ENCODE results near the gene PACSIN2. TPM values are rescaled to one million over a fixed set of nuclear protein-coding genes. Genes with fewer than 3 reads are reported as not detected.

PACSIN2 gene
- total and polyA plus RNA-seq, 10 of the 15 experiments (the other 5 are each of a cell fraction or from before 2014, with no cell fraction given): 0.93 to 78.7 (median 46.8) TPM

DNA sequence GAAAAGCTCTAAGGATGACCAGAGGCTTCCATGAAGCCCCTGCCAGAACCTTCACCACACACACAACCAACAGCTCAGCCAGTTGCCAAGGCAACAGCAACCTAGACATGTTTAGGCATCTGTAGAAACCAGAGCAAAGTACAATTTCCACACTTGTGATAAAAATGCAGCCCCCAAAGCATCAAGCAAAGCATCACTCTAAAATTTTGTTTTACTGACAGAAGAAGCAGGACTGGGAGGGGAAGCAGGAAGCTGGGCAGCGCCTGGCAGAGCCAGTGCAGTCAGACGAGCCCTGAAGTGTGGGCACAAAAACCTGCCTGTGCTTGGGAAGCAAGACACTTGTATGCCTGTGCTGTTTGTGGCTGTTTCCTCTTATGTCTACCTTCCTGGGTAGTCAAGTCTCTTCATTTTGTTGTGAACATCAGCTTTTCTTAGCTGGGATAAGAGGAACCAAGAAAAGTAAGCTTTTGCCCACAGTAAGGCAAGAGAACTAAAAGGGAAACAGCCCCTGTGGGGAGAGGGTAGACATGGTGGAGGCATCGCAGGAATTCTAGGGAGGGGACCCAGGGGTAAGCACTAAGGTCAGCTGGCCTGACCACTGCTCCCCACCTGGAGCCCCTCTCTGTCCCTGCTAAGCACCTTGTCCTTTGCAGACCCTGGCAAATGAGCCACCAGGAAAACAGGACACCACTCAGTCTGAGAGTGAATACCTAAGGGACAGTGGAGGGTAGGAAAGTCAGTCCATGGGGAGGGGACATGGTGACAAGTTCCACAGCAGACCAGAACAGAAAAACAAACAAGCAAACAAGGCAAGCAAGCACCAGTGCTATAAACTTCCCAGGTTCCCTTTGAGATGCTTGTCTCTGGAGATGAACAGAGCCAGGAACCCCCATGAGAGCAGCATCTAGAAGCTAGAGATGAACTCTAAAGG is 13.4 kb downstream of the PACSIN2 start:
- H2AFZ ChIP-seq (ENCODE audit: control insufficient read depth, low read depth, low read length): no peak overlapping the region
- H3K36me3 ChIP-seq (ENCODE audit: control insufficient read depth in 2 of 2, insufficient read depth in 2 of 2, low read length in 1 of 2): 0 out of 4 replicates have a peak, but pooled peaks cover 0 to 3% of the 10 kb centered on the region in 2 experiments
- intact Hi-C loops (cut with micrococcal nuclease; ENCODE audit: unreplicated experiment) (no loop called here), in situ Hi-C loops (cut with MboI) (no loop called here)
- ATAC-seq: peak; percentile 67
- peak; percentile 70 for FAIRE-seq
- peaks cover 96% of the 10 kb centered on the region for H3K79me2 ChIP-seq (ENCODE audit: control insufficient read depth, insufficient read depth, low read length)
- WGBS (ENCODE audit: insufficient coverage, insufficient replicate concordance, low lambda C conversion rate, missing lambda C conversion rate): 0% methylated on average over 3 of the region's 3 CpGs
- ChIA-PET CTCF (interaction anchor here (1.0 to 2.4 kb wide), 7 partner anchors 8 to 145 kb away, joined by 3 to 11 read pairs (median 4); partner anchors contain the start of gene PACSIN2), POLR2A (interaction anchor here (1.1 to 6.1 kb wide), 6 partner anchors 10 to 107 kb away, joined by 3 to 63 read pairs (median 4); partner anchors contain the start of gene PACSIN2), RAD21 (ENCODE audit: unreplicated experiment) (interaction anchor here (1.3 to 2.9 kb wide), 6 partner anchors 11 to 112 kb away, joined by 3 to 17 read pairs (median 6); no protein-coding TSS in a partner anchor), SMC1A (ENCODE audit: uncharacterized antibody, unreplicated experiment) (interaction anchor here (0.6 to 5.5 kb wide), 14 partner anchors 8 to 107 kb away, joined by 3 to 62 read pairs (median 3); partner anchors contain the start of gene PACSIN2)
- H4K20me1 ChIP-seq (ENCODE audit: control insufficient read depth, insufficient read depth): no peaks in the 10 kb centered on the region
- BruUV-seq (replicated peaks): no TSS peak
- peak overlapping the region; percentile 77 for H3K27ac ChIP-seq (ENCODE audit: control insufficient read depth, insufficient read depth)
- peaks cover 73% of the 10 kb centered on the region for H3K4me1 ChIP-seq (ENCODE audit: control insufficient read depth, insufficient read depth, low read length)
- H3K4me2 ChIP-seq (ENCODE audit: control insufficient read depth, insufficient read depth): peak overlapping the region; percentile 53
- peak overlapping the region; percentile 42 for H3K9ac ChIP-seq (ENCODE audit: control insufficient read depth, insufficient read depth, low read length)
- no peak for DNase-seq (ENCODE audit: low read depth, low spot score)
- H3K4me3 ChIP-seq: peak overlapping the region; percentile 22
- H3K27me3 ChIP-seq (replicated peaks in 1 of 2; ENCODE audit: control insufficient read depth in 2 of 2, insufficient read depth in 2 of 2, low read length in 1 of 2): no peaks in the 10 kb centered on the region
- no peaks in the 10 kb centered on the region for H3K9me3 ChIP-seq (replicated peaks; ENCODE audit: control insufficient read depth, insufficient read depth, low read length)
- TF ChIP-seq, protein P1, sequence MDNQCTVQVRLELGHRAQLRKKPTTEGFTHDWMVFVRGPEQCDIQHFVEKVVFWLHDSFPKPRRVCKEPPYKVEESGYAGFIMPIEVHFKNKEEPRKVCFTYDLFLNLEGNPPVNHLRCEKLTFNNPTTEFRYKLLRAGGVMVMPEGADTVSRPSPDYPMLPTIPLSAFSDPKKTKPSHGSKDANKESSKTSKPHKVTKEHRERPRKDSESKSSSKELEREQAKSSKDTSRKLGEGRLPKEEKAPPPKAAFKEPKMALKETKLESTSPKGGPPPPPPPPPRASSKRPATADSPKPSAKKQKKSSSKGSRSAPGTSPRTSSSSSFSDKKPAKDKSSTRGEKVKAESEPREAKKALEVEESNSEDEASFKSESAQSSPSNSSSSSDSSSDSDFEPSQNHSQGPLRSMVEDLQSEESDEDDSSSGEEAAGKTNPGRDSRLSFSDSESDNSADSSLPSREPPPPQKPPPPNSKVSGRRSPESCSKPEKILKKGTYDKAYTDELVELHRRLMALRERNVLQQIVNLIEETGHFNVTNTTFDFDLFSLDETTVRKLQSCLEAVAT (IDR thresholded peaks at IDR 0.05): no peak
- no peak for TF ChIP-seq CREB1 (IDR thresholded peaks at IDR 0.05; ENCODE audit: low read depth)
- TF ChIP-seq ETV6 (conservative IDR thresholded peaks at IDR 0.05 in 1 of 2, IDR thresholded peaks at IDR 0.05 in 1 of 2; ENCODE audit: borderline replicate concordance in 1 of 2, low read depth in 1 of 2): 0 out of 4 replicates have a peak, but pooled peaks of 1 of the 2 experiments have one; percentile 15
- TF ChIP-seq CBX5 (IDR thresholded peaks at IDR 0.05; ENCODE audit: low read depth): no peak
- no peak for TF ChIP-seq CEBPB (IDR thresholded peaks at IDR 0.05; ENCODE audit: borderline replicate concordance in 1 of 2, low read depth in 2 of 2, low read length in 2 of 2)
- no peak for TF ChIP-seq YY1 (IDR thresholded peaks at IDR 0.05; ENCODE audit: low read depth, low read length)
- no peak for TF ChIP-seq KLF5 (IDR thresholded peaks at IDR 0.05; ENCODE audit: partially characterized antibody)
- TF ChIP-seq NFXL1 (IDR thresholded peaks at IDR 0.05; ENCODE audit: borderline replicate concordance): no peak
- TF ChIP-seq, protein P2, sequence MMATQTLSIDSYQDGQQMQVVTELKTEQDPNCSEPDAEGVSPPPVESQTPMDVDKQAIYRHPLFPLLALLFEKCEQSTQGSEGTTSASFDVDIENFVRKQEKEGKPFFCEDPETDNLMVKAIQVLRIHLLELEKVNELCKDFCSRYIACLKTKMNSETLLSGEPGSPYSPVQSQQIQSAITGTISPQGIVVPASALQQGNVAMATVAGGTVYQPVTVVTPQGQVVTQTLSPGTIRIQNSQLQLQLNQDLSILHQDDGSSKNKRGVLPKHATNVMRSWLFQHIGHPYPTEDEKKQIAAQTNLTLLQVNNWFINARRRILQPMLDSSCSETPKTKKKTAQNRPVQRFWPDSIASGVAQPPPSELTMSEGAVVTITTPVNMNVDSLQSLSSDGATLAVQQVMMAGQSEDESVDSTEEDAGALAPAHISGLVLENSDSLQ (IDR thresholded peaks at IDR 0.05): no peak
- TF ChIP-seq SREBF1 (IDR thresholded peaks at IDR 0.05; ENCODE audit: low read length): no peak
- TF ChIP-seq TAF1 (IDR thresholded peaks at IDR 0.05; ENCODE audit: borderline replicate concordance, low read depth, low read length): no peak
- TF ChIP-seq NFIC (IDR thresholded peaks at IDR 0.05; ENCODE audit: low read depth, low read length): no peak
- peak; percentile 15 to 65; a peak in 2 of 4 replicates for TF ChIP-seq IKZF2 (IDR thresholded peaks at IDR 0.05)
- TF ChIP-seq YBX1 (IDR thresholded peaks at IDR 0.05): no peak
- TF ChIP-seq RFX5 (IDR thresholded peaks at IDR 0.05; ENCODE audit: low read depth, low read length): no peak
- TF ChIP-seq NBN (IDR thresholded peaks at IDR 0.05): 0 out of 2 replicates have a peak, but pooled peaks have one; percentile 20
- TF ChIP-seq POLR2AphosphoS2 (IDR thresholded peaks at IDR 0.05; ENCODE audit: low read depth, low read length): no peak
- TF ChIP-seq POLR2AphosphoS5 (IDR thresholded peaks at IDR 0.05; ENCODE audit: low read length): no peak
- TF ChIP-seq TCF7 (IDR thresholded peaks at IDR 0.05; ENCODE audit: borderline replicate concordance): no peak
- no peak for TF ChIP-seq SP1 (IDR thresholded peaks at IDR 0.05; ENCODE audit: low read depth, low read length)
- TF ChIP-seq EED (IDR thresholded peaks at IDR 0.05; ENCODE audit: low read depth): peak; percentile 50; the same call in 1 of the 2 replicates
- no peak for TF ChIP-seq RCOR1 (conservative IDR thresholded peaks at IDR 0.05; ENCODE audit: low read depth, low read length)
- no peak for TF ChIP-seq CHD4 (IDR thresholded peaks at IDR 0.05)
- no peak for TF ChIP-seq RAD51 (IDR thresholded peaks at IDR 0.05)

Measured in GM12878 (cell line).